GM19397 (cell line): ENCODE results near the gene THUMPD1.
A peak's percentile ranks its signal among the peaks of the same experiment; 100 is the strongest.
"Not testable (repeated sequence)": the region's sequence is repeated elsewhere in the genome, so short reads cannot be mapped to it uniquely, and the experiment has no call there.

Source experiments
- ATAC-seq: cut with Tn5 transposase; IDR thresholded peaks from one replicate; pipeline ENCODE4 v1.9.1; 2021; ENCODE audit warnings: mild to moderate bottlenecking, moderate library complexity; ENCODE audit not compliant: unreplicated experiment

THUMPD1 gene, protein sequence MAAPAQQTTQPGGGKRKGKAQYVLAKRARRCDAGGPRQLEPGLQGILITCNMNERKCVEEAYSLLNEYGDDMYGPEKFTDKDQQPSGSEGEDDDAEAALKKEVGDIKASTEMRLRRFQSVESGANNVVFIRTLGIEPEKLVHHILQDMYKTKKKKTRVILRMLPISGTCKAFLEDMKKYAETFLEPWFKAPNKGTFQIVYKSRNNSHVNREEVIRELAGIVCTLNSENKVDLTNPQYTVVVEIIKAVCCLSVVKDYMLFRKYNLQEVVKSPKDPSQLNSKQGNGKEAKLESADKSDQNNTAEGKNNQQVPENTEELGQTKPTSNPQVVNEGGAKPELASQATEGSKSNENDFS

DNA sequence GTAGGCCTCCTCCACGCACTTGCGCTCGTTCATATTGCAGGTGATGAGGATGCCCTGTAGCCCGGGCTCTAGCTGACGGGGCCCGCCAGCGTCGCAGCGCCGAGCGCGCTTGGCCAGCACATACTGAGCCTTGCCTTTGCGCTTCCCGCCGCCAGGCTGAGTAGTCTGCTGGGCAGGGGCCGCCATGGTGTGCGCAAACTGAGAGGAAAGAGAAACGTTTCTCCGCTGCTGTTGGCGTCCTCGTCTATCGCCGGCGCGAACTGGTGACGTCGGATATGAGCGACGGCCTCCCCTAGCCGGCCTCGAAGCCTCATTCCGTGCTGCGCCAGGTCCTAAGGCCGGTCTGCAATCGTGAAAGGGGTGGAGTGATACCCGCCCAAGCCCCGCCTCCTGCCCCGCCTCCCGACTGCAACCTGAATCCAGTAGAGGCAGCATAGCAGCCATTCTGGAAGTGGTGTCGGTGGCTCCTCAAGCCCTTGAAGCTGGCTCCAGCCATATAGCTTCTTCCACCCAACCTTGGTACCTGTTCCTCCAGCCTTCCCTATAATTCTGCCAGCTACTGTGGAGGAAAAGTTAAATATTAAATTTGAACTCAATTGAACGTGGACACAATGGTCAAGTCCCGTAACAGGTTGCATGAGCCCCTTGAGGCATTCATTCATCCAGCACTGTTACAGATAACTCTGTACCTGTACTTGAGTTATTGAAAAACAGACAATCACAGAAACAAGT is at the start of gene THUMPD1:
Gene THUMPD1 (minus strand): TSS at position 265 of the 732 bp plus-strand sequence. CDS start 79 bp downstream, at position 186.
- peak; percentile 80 for ATAC-seq

DNA sequence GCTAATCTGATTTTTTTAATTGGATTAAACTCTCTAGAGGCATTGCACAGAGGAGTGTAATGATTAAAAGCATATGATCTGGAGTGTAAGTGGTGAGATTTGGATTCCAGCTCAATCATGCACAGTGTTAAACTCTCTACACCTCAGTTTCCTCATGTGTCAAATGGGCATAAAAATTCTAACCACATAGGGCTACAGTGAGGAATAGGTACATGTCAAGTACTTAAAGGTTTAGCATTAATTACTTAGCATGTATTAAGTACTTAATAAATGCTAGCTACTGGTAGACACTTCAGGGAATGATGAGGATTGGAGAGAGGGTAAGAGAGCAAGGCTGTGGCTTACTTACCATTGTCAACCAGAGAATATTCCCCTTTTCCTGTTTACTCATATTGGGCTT is 47.5 kb upstream of the THUMPD1 start:
- ATAC-seq, result no peak

DNA sequence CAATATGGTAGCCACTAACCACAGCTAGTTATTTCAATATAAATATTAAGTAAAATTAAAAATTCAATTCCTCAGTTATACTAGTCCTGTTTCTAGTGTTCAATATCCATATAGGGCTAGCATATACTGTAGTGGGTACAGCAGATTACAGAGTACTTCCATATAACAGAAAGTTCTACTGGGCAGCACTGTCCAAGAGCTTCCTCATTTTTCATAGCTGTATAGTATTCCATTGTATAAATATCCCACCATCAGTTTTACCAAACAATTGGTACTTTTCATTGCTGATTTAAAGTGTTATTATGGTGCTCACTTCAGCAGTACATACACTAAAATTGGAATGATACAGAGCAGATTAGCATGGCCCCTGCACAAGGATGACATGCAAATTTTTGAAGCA is 42.6 kb upstream of the THUMPD1 start:
- ATAC-seq, result no peak

DNA sequence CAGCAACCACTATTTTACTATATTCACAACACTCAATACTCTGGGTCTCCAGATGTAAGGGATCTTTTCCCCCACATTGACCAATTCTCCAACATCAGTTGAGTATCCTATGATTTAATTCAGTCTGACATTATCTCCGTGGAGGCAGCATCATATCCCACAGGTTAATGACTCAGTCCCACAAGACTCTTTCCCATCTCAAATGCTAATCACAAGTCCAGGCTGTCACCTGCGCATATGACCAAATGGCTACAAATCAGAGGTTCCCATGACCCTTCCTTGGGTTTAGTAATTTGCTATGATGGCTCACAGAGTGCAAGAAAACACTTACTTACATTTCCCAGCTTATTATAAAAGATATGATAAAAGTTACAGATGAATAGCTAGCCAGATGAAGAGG is 40.9 kb upstream of the THUMPD1 start:
- no peak for ATAC-seq

DNA sequence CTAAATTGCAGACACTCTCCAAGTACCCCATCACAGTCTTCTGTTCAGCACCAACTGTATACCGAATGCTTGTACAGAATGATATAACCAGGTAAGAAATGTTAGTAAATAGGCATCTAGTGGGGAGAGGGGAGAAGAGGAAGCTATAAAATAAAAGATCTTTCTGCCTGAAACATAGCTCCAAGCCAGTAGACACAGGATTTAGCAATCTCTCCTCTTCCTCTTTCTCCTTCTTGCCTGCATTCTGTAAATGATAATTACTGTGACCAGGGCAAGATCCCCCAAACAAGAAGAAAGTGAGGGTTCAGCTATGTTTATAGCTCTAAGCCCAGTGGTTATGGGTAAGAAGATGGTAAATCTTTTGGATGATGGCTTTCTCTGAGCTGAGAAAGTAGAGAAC is 40.1 kb upstream of the THUMPD1 start:
- no peak for ATAC-seq

DNA sequence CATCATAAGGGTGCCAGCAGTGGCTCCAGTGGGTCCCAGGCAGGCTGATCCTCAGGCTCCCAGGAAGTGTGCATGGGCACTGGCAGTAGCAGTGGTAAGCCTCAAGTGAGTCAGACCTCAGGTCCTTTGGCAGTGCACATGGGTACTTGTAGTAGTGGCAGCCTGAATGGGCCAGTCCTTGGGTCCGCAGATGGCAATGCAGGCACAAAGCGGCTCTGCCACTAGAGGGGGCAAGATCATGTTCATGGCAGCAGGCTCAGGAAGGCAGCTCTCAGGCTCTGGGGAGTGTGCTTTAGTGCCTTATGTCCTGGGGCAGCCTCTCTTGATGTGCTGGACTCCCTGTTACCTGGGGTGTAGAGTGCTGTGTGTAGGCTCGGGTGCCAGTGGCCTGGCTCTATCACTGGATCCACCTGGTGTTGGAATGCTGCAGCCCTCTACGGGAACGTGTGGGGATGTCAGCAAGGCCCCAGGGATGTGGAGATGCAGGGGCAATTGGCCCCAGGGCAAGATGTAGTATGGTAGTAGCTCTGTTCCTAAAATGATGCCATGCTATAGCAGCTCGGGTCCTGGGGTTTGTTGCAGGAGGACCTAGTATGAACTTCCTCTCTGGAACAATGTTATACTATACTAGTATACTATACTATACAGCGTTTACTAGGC is 33.2 kb upstream of the THUMPD1 start:
- ATAC-seq, result no peak

DNA sequence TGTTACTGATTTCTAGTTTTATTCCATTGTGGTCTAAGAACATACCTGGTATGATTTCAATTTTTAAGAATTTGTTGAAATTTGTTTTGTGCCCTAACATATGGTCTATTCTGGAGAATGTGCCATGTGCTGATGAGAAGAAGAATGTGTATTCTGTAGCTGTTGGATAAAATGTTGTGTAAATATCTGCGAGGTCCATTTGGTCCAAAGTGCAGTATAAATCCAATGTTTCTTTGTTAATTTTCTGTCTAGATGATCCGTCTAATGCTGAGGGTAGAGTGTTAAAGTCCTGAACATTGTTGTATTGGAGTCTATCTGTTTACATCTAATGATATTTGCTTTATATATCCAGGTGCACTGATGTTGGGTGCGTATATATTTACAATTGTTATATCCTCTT is 32.1 kb upstream of the THUMPD1 start:
- no peak for ATAC-seq

DNA sequence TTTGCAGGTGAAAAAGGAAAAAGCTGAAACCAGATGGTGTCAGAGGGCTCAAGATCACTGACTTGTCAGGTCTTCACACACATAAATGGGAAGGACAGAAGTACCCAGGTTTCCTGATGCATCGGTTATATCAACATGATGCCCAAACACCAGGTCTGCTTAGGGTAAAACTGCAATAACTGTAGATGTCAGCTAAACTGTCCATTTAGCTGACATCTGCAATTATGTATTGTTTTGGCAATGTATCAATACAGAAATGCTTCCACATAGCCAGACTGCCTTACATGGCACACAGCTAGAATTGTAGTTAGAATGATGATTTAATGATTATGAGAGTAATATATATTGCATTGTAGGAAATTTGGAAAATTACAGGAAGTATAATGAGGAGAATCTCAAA is 27.2 kb upstream of the THUMPD1 start:
- ATAC-seq, result no peak

DNA sequence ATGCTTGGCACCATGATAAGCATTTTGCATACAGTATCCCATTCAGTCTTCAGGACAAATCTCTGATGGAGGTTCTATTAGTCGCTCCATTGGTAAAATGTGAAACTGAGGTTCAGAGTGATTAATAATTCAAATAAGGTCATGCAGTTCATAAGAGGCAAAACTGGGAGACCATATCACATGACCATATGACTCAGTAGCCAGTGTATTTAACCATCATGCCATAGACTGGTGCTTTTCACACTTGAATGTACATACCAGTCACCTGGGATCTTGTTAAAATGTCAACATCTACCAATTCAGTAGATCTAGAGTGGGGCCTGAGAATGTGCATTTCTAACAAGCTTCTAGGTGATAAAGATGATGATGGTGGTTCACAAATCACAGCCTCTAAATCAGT is 26.5 kb upstream of the THUMPD1 start:
- ATAC-seq, result no peak

DNA sequence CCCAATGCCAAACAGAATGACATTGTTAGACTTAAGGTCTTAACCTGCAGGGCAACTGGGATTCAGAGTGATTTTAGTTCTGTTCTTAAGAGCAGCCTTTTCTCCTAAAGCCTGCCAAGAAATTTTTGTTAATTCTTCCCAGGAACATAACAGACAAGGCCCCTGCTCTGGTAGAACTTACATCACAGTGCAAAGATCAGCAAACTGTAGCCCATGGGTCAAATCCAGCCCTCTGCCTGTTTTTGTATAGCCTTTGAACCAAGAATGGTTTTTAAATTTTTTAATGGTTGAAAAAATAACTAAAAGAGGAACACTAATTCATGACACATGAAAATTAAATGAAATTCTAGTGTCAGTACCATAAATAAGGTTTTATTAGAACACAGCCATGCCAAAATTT is 26.0 kb upstream of the THUMPD1 start:
- ATAC-seq, result no peak

DNA sequence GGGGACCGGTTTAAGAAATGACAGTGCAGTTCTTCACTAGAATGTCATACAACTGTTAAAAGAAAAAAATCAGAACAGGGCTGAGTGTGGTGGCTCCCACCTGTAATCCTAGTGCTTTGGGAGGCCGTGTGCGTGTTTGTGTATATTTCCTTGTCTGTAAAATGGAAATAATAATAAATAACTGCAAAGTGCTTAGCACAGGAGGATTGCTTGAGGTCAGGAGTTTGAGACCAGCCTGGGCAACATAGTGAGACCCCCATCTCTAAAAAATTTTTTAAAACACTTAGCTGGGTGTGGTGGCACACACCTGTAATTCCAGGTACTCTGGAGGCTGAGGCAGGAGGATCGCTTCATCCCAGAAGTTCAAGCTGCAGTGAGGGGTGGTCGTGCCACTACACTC is 24.7 kb upstream of the THUMPD1 start:
- no peak for ATAC-seq

DNA sequence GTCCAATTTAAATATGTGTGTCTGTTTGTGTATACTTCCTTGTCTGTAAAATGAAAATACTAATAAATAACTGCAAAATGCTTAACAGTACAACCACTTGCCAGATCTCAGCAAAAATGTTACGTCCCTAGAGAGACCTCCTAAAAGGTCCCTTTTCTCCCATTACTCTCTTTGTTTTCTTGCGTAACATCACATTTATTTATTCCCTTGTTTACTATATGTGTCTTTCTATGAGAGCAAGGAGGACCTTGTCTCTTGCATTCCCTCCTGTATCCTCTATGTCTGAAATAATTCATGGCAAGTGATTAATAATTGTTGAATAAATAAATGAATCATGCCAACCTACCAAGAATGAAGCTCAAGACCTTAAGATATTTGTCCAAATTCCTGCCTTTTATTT is 24.1 kb upstream of the THUMPD1 start:
- no peak for ATAC-seq

DNA sequence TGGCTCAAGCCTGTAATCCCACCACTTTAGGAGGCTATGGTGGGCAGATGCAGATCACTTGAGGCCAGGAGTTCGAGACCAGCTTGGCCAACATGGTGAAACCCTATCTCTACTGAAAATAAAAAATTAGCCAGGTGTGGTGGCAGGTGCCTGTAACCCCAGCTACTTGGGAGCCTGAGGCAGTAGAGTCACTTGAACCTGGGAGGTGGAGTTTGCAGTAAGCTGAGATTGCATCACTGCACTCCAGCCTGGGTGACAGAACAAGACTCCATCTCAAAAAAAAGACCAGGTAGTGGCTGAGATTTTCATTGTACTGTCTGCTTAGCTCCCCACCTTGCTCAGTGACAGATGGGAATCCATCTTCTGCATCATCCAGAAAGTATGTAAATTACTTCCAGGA is 22.8 kb upstream of the THUMPD1 start:
- ATAC-seq, result not testable (repeated sequence)

DNA sequence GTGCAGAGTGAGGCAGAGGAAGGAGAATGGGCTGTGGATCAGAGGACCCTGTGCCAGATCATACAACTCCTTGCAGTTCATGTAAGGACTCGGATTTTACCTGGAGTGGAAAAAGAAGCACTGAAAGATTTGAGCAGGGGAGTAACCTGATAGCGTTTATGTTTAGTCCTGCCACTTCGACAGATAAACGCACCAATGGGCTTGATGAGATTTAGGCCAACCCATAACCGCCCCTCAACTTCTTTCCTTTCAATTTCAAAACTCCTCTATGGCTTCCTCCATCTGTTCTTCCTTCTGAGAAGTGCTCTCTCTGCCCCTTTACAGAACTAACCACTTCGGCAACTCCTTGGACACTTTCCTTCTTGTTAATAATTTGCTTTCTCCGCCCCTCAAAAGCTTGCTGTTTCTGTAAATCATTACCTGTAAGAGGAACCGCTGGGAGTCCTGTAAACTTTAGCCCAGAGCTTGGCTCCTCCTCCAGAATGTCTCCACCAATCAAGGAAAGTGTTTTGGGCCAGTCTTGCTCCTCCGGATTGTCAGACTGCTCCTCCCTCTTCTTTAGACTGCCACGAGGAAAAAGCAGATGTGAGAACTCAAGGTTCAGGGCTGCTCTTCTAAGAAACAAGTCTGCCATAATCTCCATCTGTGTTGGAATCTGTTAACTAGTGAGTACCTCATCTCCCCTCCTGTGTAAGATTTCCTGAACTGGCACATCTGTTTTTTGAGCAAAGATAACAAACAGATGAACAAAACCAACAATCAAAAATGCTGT is 22.0 kb upstream of the THUMPD1 start, which contains the start of gene ACSM3:
Gene ACSM3 (plus strand): TSS at position 554 of the 772 bp plus-strand sequence. CDS start 6,021 bp downstream, outside the sequence.
- ATAC-seq, result peak; percentile 96

DNA sequence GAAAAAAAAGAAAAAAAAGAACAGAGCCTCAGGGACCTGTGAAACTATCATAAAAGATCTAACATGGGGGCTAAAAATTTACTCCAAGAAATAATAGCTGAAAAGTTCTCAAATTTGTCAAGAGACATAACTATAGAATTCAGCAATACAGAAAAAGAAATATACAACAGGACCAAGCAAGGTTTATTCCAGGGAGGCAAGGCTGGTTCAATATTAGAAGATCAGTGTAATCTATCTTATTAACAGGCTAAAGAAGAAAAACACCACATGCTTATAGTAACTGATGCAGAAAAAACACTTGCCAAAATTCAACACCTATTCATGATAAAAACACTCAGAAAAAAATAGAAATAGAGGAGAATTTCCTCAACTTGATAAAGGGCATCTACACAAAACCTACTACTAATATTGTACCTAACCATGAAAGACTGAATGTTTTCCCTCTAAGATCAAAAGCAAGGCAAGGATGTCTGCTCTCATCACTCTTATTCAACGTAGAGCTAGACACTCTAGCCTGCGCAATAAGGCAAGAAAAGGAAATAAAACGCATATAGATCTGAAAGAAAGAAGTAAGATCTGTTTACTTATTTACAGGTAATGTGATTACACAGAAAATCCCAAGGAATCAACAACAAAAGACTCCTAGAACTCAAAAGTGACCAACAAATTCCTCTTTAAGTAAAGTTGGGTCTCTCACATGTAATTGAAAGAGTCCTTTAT is 20.9 kb upstream of the THUMPD1 start:
- ATAC-seq, result no peak

DNA sequence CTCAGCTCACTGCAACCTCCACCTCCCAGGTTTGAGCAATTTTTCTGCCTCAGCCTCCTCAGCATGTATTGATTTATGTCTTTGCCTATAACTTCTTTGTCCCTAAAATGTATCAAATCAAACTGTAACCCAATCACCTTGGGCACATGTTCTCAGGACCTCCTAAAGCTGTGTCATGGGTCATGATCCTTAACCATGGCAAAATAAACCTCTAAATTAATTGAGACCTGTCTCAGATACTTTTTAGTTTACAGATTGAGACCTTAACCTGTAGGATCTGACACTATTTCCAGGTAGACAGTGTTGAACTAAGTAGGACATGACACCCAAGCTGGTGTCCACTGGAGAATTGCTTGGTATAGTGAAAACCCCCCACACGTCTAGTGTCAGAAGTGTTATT is 19.6 kb upstream of the THUMPD1 start:
- no peak for ATAC-seq

DNA sequence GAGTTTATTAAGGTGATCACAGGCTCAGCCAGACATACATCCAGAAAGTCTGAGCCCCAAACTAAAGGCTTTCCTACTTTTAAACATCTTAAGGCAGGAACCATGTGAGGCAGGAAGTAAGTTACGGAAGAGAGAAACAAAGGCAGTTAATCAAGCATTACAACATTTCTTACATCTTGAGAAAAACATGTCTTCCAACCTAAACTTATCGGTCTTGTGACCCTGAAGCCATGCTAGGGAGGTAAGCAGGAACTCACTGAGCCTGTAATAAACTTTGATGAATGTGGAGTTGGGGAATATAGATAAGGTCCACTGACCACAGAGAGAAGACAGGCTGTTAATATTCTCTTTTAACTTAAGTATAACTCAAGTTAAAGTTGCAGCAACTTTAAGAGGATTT is 18.7 kb upstream of the THUMPD1 start:
- ATAC-seq, result no peak

DNA sequence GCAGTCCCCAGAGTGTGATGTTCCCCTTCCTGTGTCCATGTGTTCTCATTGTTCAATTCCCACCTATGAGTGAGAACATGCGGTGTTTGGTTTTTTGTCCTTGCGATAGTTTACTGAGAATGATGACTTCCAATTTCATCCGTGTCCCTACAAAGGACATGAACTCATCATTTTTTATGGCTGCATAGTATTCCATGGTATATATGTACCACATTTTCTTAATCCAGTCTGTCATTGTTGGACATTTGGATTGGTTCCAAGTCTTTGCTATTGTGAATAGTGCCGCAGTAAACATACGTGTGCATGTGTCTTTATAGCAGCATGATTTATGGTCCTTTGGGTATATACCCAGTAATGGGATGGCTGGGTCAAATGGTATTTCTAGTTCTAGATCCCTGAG is 14.2 kb upstream of the THUMPD1 start:
- ATAC-seq, result not testable (repeated sequence)

DNA sequence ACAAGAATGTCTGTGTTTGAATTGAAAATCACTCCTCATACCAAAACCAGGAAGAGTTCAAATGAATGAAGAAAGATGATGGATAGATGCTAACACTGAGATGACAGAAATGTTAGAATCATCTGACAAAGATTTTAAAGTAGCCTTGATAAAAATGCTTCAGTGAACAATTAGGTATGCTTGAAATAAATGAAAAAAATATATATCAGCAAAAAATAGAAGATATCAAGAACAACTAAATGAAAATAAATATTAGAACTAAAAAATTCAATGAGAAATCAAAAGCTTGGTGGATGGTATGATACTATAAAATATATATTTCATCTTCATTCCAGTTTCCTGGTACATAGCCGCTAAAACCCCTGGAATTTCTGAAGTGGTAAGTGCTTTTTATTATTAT is 13.6 kb upstream of the THUMPD1 start:
- ATAC-seq, result no peak

DNA sequence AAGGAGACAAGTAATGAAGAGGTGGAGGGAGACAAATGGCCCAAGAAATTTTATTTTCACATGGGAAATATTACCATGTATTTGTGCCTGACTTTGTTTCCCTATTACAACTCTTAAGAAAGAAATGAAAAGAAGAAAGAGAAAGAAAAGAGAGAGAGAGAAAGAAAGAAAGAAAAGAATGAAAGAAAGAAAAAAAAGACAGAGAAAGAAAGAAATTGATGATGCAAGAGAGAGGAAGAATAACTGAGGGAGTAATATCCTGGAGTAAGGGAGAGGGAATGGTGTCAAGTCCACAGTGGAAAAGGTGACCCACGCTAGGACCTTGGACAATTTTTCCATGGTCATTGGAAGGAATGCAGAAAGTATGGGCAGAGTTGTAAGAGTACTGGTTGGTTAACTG is 12.1 kb upstream of the THUMPD1 start:
- no peak for ATAC-seq
